Measurements from ENCODE around the gene CCDC81. TPM values are rescaled to one million over a fixed set of nuclear protein-coding genes. Genes with fewer than 3 reads are reported as not detected.

The CCDC81 gene
- total RNA-seq, 1 experiment from 2014 or later = 0.49 TPM

- DNase-seq (ENCODE audit: low read depth, low spot score) = no peak
- in situ Hi-C loops (cut with HindIII; ENCODE audit: low pct_unique_long_range_greater_than_20kb, low sequenced_read_pairs) = no loop called here
- H3K27ac ChIP-seq (ENCODE audit: low read length) = no peak overlapping the region
- POLR2A ChIA-PET = interaction anchor here (0.5 to 0.6 kb wide), 2 partner anchors 20 to 117 kb away, joined by 5 to 7 read pairs; no protein-coding TSS in a partner anchor
- BruUV-seq (replicated peaks) = no TSS peak
- H3K4me3 ChIP-seq (ENCODE audit: low read depth in 2 of 2, low read length in 2 of 2) = no peak overlapping the region
- intact Hi-C loops (cut with micrococcal nuclease; ENCODE audit: unreplicated experiment) = loop anchor here (1.0 to 10.0 kb wide), 3 partner anchors 56 to 454 kb away; no protein-coding TSS in a partner anchor
- TF ChIP-seq POLR2AphosphoS5 (IDR thresholded peaks at IDR 0.05; ENCODE audit: low read depth, low read length) = no peak
- no peak for TF ChIP-seq SIN3A (IDR thresholded peaks at IDR 0.05; ENCODE audit: borderline replicate concordance, insufficient read depth, low read depth, low read length)
- TF ChIP-seq, protein P1, sequence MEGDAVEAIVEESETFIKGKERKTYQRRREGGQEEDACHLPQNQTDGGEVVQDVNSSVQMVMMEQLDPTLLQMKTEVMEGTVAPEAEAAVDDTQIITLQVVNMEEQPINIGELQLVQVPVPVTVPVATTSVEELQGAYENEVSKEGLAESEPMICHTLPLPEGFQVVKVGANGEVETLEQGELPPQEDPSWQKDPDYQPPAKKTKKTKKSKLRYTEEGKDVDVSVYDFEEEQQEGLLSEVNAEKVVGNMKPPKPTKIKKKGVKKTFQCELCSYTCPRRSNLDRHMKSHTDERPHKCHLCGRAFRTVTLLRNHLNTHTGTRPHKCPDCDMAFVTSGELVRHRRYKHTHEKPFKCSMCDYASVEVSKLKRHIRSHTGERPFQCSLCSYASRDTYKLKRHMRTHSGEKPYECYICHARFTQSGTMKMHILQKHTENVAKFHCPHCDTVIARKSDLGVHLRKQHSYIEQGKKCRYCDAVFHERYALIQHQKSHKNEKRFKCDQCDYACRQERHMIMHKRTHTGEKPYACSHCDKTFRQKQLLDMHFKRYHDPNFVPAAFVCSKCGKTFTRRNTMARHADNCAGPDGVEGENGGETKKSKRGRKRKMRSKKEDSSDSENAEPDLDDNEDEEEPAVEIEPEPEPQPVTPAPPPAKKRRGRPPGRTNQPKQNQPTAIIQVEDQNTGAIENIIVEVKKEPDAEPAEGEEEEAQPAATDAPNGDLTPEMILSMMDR (IDR thresholded peaks at IDR 0.05) = no peak
- TF ChIP-seq TCF7L2 (IDR thresholded peaks at IDR 0.05; ENCODE audit: low read depth, low read length) = no peak
- no peak for TF ChIP-seq REST (IDR thresholded peaks at IDR 0.05; ENCODE audit: insufficient read depth in 1 of 2, low read depth in 2 of 2, low read length in 1 of 2)
- H3K36me3 ChIP-seq (ENCODE audit: control insufficient read depth, insufficient read depth, low read length) = no peaks in the 10 kb centered on the region
- peaks cover 7% of the 10 kb centered on the region; the same call in 1 of the 2 replicates for H3K9me3 ChIP-seq (ENCODE audit: control insufficient read depth, insufficient read depth, low read depth, low read length)
- H3K27me3 ChIP-seq (ENCODE audit: control insufficient read depth, insufficient read depth, low read length) = no peaks in the 10 kb centered on the region
- CTCF ChIA-PET = interaction anchor here (0.6 kb wide), 2 partner anchors 16 to 575 kb away, joined by 3 to 4 read pairs; no protein-coding TSS in a partner anchor
- no peak for ATAC-seq
- no peaks in the 10 kb centered on the region for H3K4me1 ChIP-seq (ENCODE audit: control insufficient read depth, insufficient read depth, low read length)
Measured at GRCh38 chr11:86363424-86363823, 11.3 kb upstream of the CCDC81 start.

- ATAC-seq (no peak), DNase-seq (ENCODE audit: low read depth, low spot score) (no peak)
- in situ Hi-C loops (cut with HindIII; ENCODE audit: low pct_unique_long_range_greater_than_20kb, low sequenced_read_pairs) (no loop called here), intact Hi-C loops (cut with micrococcal nuclease; ENCODE audit: unreplicated experiment) (loop anchor here (10.0 kb wide), 1 partner anchor 249 kb away; no protein-coding TSS in a partner anchor)
- Histone ChIP-seq H3K27ac (ENCODE audit: low read length) (no peak overlapping the region), H3K27me3 (ENCODE audit: control insufficient read depth, insufficient read depth, low read length) (no peaks in the 10 kb centered on the region), H3K36me3 (ENCODE audit: control insufficient read depth, insufficient read depth, low read length) (no peaks in the 10 kb centered on the region), H3K4me1 (ENCODE audit: control insufficient read depth, insufficient read depth, low read length) (no peaks in the 10 kb centered on the region), H3K9me3 (ENCODE audit: control insufficient read depth, insufficient read depth, low read depth, low read length) (peaks cover 7% of the 10 kb centered on the region; the same call in 1 of the 2 replicates), H3K4me3 (ENCODE audit: low read depth in 2 of 2, low read length in 2 of 2) (no peak overlapping the region)
- TF ChIP-seq SIN3A (IDR thresholded peaks at IDR 0.05; ENCODE audit: borderline replicate concordance, insufficient read depth, low read depth, low read length) (no peak), POLR2AphosphoS5 (IDR thresholded peaks at IDR 0.05; ENCODE audit: low read depth, low read length) (no peak), REST (IDR thresholded peaks at IDR 0.05; ENCODE audit: insufficient read depth in 1 of 2, low read depth in 2 of 2, low read length in 1 of 2) (no peak), TCF7L2 (IDR thresholded peaks at IDR 0.05; ENCODE audit: low read depth, low read length) (no peak)
- TF ChIP-seq, protein P1 (IDR thresholded peaks at IDR 0.05) = no peak
- ChIA-PET POLR2A (no interaction called here), CTCF (no interaction called here)
- BruUV-seq (replicated peaks) = no TSS peak
Measured at GRCh38 chr11:86365546-86365945, 9.1 kb upstream of the CCDC81 start.
